ENCODE results near the gene SHMT2. TPM values are rescaled to one million over a fixed set of nuclear protein-coding genes. Genes with fewer than 3 reads are reported as not detected.

Gene SHMT2
- total and polyA plus RNA-seq, 2 of the 13 experiments (the other 11 are each of a cell fraction or from before 2014, with no cell fraction given), result 181 to 393 TPM

DNA sequence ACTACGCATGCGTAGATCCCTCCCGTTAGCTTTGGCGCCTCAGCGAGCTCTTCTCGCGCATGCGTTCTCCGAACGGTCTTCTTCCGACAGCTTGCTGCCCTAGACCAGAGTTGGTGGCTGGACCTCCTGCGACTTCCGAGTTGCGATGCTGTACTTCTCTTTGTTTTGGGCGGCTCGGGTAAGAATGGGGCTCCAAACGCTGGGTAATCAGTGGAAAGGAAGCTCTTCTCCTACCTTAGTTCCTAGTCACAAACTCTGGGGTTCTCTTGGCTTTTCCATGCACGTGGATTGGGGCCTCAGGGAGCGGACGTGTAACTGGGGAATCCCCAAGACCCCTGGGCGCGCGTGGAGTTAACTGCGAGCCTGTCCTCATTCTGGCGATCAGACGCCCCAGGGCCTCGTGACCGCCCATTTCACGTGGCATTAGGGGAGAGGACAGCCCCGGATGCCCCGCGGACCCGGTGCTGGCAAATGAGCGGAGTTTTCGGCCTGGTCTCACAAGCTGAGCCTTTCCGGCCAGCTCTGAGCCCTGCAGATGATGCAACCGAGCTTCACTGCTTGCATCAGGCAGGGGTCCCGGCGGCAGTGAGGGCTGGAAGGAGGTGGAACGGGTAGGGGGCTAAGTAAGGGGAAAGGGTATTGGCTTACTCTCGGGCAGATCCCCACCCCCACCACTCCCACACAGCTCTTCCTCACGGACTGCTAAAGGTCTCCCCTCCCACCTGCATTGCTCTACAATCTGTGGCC, at the start of gene SHMT2 (continued):
- TF ChIP-seq ZNF709 (CRISPR knock-in tag; IDR thresholded peaks at IDR 0.05) (peak; percentile 70; the same call in 1 of the 2 replicates), SRF (IDR thresholded peaks at IDR 0.05; ENCODE audit: low read depth, low read length) (no peak), RFX1 (IDR thresholded peaks at IDR 0.05) (no peak), ZNF12 (CRISPR knock-in tag; IDR thresholded peaks at IDR 0.05) (no peak; the same call in 1 of the 2 replicates), ZNF362 (CRISPR knock-in tag; IDR thresholded peaks at IDR 0.05; ENCODE audit: borderline replicate concordance) (no peak), CEBPG (CRISPR knock-in tag; IDR thresholded peaks at IDR 0.05) (peak; percentile 100), ZFP37 (CRISPR knock-in tag; IDR thresholded peaks at IDR 0.05; ENCODE audit: borderline replicate concordance) (peak; percentile 54; the same call in 1 of the 2 replicates), ZNF234 (CRISPR knock-in tag; conservative IDR thresholded peaks at IDR 0.05) (no peak), YEATS4 (CRISPR knock-in tag; IDR thresholded peaks at IDR 0.05; ENCODE audit: borderline replicate concordance) (peak; percentile 86), ERF (CRISPR knock-in tag; IDR thresholded peaks at IDR 0.05) (no peak), ZNF460 (CRISPR knock-in tag; IDR thresholded peaks at IDR 0.05; ENCODE audit: borderline replicate concordance) (no peak), ZNF749 (CRISPR knock-in tag; IDR thresholded peaks at IDR 0.05; ENCODE audit: borderline replicate concordance) (peak; percentile 48; the same call in 1 of the 2 replicates), TAF1 (CRISPR knock-in tag; IDR thresholded peaks at IDR 0.05) (peak; percentile 75), ZNF672 (CRISPR knock-in tag; IDR thresholded peaks at IDR 0.05) (no peak), MED1 (CRISPR knock-in tag; IDR thresholded peaks at IDR 0.05) (peak; percentile 79; the same call in 1 of the 2 replicates), GZF1 (CRISPR knock-in tag; IDR thresholded peaks at IDR 0.05) (0 out of 2 replicates have a peak, but pooled peaks have one; percentile 75), DR1 (CRISPR knock-in tag; IDR thresholded peaks at IDR 0.05) (peak; percentile 9; the same call in 1 of the 2 replicates), ARNT2 (CRISPR knock-in tag; IDR thresholded peaks at IDR 0.05; ENCODE audit: low read depth) (peak; percentile 90), KDM5A (IDR thresholded peaks at IDR 0.05; ENCODE audit: borderline replicate concordance, low read length) (0 out of 2 replicates have a peak, but pooled peaks have one; percentile 67), ZSCAN29 (CRISPR knock-in tag; conservative IDR thresholded peaks at IDR 0.05) (peak; percentile 74; the same call in 1 of the 2 replicates), DMAP1 (CRISPR knock-in tag; IDR thresholded peaks at IDR 0.05) (peak; percentile 93), PHF20 (CRISPR knock-in tag; IDR thresholded peaks at IDR 0.05) (peak; percentile 51; the same call in 1 of the 2 replicates)
- TF ChIP-seq, protein P1, sequence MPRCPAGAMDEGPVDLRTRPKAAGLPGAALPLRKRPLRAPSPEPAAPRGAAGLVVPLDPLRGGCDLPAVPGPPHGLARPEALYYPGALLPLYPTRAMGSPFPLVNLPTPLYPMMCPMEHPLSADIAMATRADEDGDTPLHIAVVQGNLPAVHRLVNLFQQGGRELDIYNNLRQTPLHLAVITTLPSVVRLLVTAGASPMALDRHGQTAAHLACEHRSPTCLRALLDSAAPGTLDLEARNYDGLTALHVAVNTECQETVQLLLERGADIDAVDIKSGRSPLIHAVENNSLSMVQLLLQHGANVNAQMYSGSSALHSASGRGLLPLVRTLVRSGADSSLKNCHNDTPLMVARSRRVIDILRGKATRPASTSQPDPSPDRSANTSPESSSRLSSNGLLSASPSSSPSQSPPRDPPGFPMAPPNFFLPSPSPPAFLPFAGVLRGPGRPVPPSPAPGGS (CRISPR knock-in tag; IDR thresholded peaks at IDR 0.05), result no peak
- TF ChIP-seq, protein P2, sequence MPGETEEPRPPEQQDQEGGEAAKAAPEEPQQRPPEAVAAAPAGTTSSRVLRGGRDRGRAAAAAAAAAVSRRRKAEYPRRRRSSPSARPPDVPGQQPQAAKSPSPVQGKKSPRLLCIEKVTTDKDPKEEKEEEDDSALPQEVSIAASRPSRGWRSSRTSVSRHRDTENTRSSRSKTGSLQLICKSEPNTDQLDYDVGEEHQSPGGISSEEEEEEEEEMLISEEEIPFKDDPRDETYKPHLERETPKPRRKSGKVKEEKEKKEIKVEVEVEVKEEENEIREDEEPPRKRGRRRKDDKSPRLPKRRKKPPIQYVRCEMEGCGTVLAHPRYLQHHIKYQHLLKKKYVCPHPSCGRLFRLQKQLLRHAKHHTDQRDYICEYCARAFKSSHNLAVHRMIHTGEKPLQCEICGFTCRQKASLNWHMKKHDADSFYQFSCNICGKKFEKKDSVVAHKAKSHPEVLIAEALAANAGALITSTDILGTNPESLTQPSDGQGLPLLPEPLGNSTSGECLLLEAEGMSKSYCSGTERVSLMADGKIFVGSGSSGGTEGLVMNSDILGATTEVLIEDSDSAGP (CRISPR knock-in tag; IDR thresholded peaks at IDR 0.05; ENCODE audit: borderline replicate concordance), result peak; percentile 76; the same call in 1 of the 2 replicates

All from HepG2 (cell line).